DND-41 (cell line): ENCODE measurements around the gene GPR176.

ENCODE experiments used
- ATAC-seq: fragments of 200-7000 bp; cut with Tn5 transposase; 3 replicates; pipeline ENCODE4 v1.9.1; 2021; ENCODE audit warnings: low read depth; ENCODE audit not compliant: insufficient read depth
- DNase-seq: peaks from one replicate; pipeline ENCODE4 v3.0.0-alpha.2; 2020
- H2AFZ ChIP-seq: 2 replicates; pipeline ENCODE4 v1.6.0; 2012; ENCODE audit warnings: low read depth, low read length
- H3K27ac ChIP-seq: 2 replicates; pipeline ENCODE4 v1.5.1; 2012; ENCODE audit warnings: low read length, inconsistent platforms
- H3K27me3 ChIP-seq: fragments of 200-600 bp; sonication (generic); 2 replicates; pipeline ENCODE4 v1.6.0; 2012; ENCODE audit warnings: low read length, mild to moderate bottlenecking, inconsistent platforms; ENCODE audit not compliant: insufficient read depth, poor library complexity
- H3K36me3 ChIP-seq: 2 replicates; pipeline ENCODE4 v1.5.1; 2012; ENCODE audit warnings: low read length, inconsistent platforms; ENCODE audit not compliant: insufficient read depth
- H3K4me1 ChIP-seq: 2 replicates; pipeline ENCODE4 v1.5.1; 2012; ENCODE audit warnings: mild to moderate bottlenecking, low read length; ENCODE audit not compliant: insufficient read depth
- H3K4me2 ChIP-seq: 2 replicates; pipeline ENCODE4 v1.6.0; 2012; ENCODE audit warnings: mild to moderate bottlenecking, moderate library complexity, low read length, inconsistent platforms; ENCODE audit not compliant: insufficient read depth
- H3K4me3 ChIP-seq, 2 experiments: fragments of 200-600 bp in 1 of 2; shearing (Covaris generic) in 1 of 2; 2 replicates each; pipeline ENCODE4 v1.5.1; 2012 to 2016; ENCODE audit warnings: inconsistent platforms in 2 of 2, low read length in 2 of 2, mild to moderate bottlenecking in 2 of 2, low read depth in 1 of 2, moderate library complexity in 1 of 2
- H3K79me2 ChIP-seq: 2 replicates; pipeline ENCODE4 v1.6.0; 2012; ENCODE audit warnings: low read length, inconsistent platforms; ENCODE audit not compliant: insufficient read depth
- H3K9ac ChIP-seq: 2 replicates; pipeline ENCODE4 v1.6.0; 2012; ENCODE audit warnings: low read depth, mild to moderate bottlenecking, inconsistent platforms, low read length, moderate library complexity
- H3K9me3 ChIP-seq: 2 replicates; pipeline ENCODE4 v1.5.1; 2012; ENCODE audit warnings: low read length, moderate library complexity, mild to moderate bottlenecking, inconsistent platforms; ENCODE audit not compliant: insufficient read depth, severe bottlenecking
- H4K20me1 ChIP-seq: 2 replicates; pipeline ENCODE4 v1.6.0; 2012; ENCODE audit warnings: low read length; ENCODE audit not compliant: insufficient read depth
- EZH2 ChIP-seq: IDR thresholded peaks from 3 replicates; pipeline ENCODE4 v1.6.1; 2012; ENCODE audit warnings: borderline replicate concordance, low read depth, mild to moderate bottlenecking, moderate library complexity, low read length, inconsistent platforms; ENCODE audit not compliant: severe bottlenecking
- TF ChIP-seq, protein P1 (sequence below): IDR thresholded peaks from 2 replicates; pipeline ENCODE4 v1.5.1; 2012; ENCODE audit warnings: borderline replicate concordance, low read length, moderate library complexity, mild to moderate bottlenecking; ENCODE audit not compliant: poor library complexity, severe bottlenecking; ENCODE audit errors: extremely low read depth

The GPR176 gene

DNA sequence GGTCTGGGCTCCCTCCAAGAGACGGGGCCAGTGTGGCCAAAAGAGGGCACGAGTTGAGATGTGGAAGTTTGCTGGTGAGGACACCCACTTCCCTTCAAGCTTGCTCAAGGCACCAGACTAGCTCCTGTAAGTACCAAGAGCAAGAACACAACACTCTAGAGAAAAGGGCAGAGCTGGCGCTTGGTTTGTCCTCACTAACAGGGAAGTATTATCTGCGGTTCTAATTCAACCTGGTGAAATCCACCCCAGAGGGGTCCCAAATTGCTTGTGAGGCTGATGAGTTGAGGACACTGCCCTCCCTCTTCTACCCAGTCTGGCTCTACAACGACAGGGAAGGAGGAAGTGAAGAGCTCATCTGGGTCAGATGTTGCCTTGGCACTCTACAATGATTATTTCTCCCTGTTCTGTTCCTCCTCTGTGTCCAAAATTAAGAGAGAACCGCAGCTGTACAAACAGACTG lies 120.5 kb downstream of the GPR176 start:
- ATAC-seq (no peak), DNase-seq (no peak)
- Histone ChIP-seq H3K4me1 (no peaks in the 10 kb centered on the region), H3K79me2 (no peaks in the 10 kb centered on the region), H3K36me3 (no peaks in the 10 kb centered on the region), H3K4me3 (no peak overlapping the region), H3K27me3 (peaks cover 20% of the 10 kb centered on the region), H3K27ac (no peak overlapping the region), H3K9ac (no peak overlapping the region), H2AFZ (no peak overlapping the region), H4K20me1 (no peaks in the 10 kb centered on the region), H3K9me3 (no peaks in the 10 kb centered on the region), H3K4me2 (no peak overlapping the region)
- no peak for TF ChIP-seq EZH2
- TF ChIP-seq, protein P1, sequence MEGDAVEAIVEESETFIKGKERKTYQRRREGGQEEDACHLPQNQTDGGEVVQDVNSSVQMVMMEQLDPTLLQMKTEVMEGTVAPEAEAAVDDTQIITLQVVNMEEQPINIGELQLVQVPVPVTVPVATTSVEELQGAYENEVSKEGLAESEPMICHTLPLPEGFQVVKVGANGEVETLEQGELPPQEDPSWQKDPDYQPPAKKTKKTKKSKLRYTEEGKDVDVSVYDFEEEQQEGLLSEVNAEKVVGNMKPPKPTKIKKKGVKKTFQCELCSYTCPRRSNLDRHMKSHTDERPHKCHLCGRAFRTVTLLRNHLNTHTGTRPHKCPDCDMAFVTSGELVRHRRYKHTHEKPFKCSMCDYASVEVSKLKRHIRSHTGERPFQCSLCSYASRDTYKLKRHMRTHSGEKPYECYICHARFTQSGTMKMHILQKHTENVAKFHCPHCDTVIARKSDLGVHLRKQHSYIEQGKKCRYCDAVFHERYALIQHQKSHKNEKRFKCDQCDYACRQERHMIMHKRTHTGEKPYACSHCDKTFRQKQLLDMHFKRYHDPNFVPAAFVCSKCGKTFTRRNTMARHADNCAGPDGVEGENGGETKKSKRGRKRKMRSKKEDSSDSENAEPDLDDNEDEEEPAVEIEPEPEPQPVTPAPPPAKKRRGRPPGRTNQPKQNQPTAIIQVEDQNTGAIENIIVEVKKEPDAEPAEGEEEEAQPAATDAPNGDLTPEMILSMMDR, result no peak

- H3K27me3 ChIP-seq, result peaks cover 19% of the 10 kb centered on the region
- ATAC-seq (no peak), DNase-seq (no peak)
- no peaks in the 10 kb centered on the region for H3K36me3 ChIP-seq
- no peak overlapping the region for H3K9ac ChIP-seq
- no peak overlapping the region for H3K4me2 ChIP-seq
- no peaks in the 10 kb centered on the region for H3K9me3 ChIP-seq
- TF ChIP-seq, protein P1, result no peak
- TF ChIP-seq EZH2, result no peak
- H3K27ac ChIP-seq, result no peak overlapping the region
- no peaks in the 10 kb centered on the region for H4K20me1 ChIP-seq
- H3K79me2 ChIP-seq, result no peaks in the 10 kb centered on the region
- H3K4me3 ChIP-seq, result no peak overlapping the region
- no peak overlapping the region for H2AFZ ChIP-seq
- no peaks in the 10 kb centered on the region for H3K4me1 ChIP-seq
These were observed 121.7 kb downstream of the GPR176 start for GRCh38 chr15:39798382-39798781.

GRCh38 chr15:39797407-39797806 lies 122.7 kb downstream of the GPR176 start:
- H3K4me2 ChIP-seq, result no peak overlapping the region
- peaks cover 19% of the 10 kb centered on the region for H3K27me3 ChIP-seq
- no peak overlapping the region for H3K27ac ChIP-seq
- H3K4me1 ChIP-seq, result no peaks in the 10 kb centered on the region
- H3K9me3 ChIP-seq, result no peaks in the 10 kb centered on the region
- no peak overlapping the region for H2AFZ ChIP-seq
- TF ChIP-seq, protein P1, result no peak
- TF ChIP-seq EZH2, result no peak
- H3K9ac ChIP-seq, result no peak overlapping the region
- no peak overlapping the region for H3K4me3 ChIP-seq
- H3K36me3 ChIP-seq, result no peaks in the 10 kb centered on the region
- DNase-seq (no peak), ATAC-seq (no peak)
- no peaks in the 10 kb centered on the region for H3K79me2 ChIP-seq
- H4K20me1 ChIP-seq, result no peaks in the 10 kb centered on the region

DNA sequence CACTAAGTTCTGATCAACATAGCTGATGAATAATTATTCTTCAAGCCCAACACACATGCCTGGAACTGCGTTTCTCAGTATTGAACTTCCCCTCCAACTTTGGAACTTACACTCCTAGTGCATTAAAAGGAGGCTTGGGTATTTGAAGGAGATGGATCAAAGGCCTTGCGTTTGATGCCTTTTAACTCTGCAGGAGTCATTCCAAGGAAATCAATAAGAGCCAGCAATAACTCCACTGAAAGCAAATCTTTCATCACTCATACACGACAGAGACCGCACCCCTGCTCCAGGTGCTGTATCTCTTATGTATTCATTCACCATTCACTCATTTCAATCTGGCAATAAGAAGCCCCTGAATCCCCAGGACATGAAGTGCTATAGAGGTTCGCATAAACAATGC lies 123.5 kb downstream of the GPR176 start:
- no peak overlapping the region for H3K27ac ChIP-seq
- ATAC-seq, result no peak
- TF ChIP-seq, protein P1, result no peak
- TF ChIP-seq EZH2, result no peak

More for the DNA sequence above, 123.5 kb downstream of the GPR176 start:
- H3K4me3 ChIP-seq, result no peak overlapping the region
- no peak overlapping the region for H3K4me2 ChIP-seq
- no peak for DNase-seq
- no peak overlapping the region for H3K9ac ChIP-seq
- H3K4me1 ChIP-seq, result no peaks in the 10 kb centered on the region
- no peaks in the 10 kb centered on the region for H3K79me2 ChIP-seq
- H3K27me3 ChIP-seq, result peaks cover 19% of the 10 kb centered on the region
- no peaks in the 10 kb centered on the region for H3K36me3 ChIP-seq
- H2AFZ ChIP-seq, result no peak overlapping the region
- no peaks in the 10 kb centered on the region for H4K20me1 ChIP-seq
- no peaks in the 10 kb centered on the region for H3K9me3 ChIP-seq
